HepG2 (cell line): ENCODE results near the gene SASH3. TPM values are rescaled to one million over a fixed set of nuclear protein-coding genes. Genes with fewer than 3 reads are reported as not detected.

Experiments used
- ARID5B ChIP-seq: IDR thresholded peaks from 2 replicates; pipeline ENCODE4 v1.4.0; 2020; ENCODE audit warnings: mild to moderate bottlenecking, missing genetic modification reagents
- DMAP1 ChIP-seq: IDR thresholded peaks from 2 replicates; pipeline ENCODE4 v1.6.1; 2016
- HNRNPH1 ChIP-seq: fragments of 200-400 bp; formaldehyde crosslinking; optimal IDR thresholded peaks from 2 replicates; pipeline ENCODE3; 2017; ENCODE audit warnings: mild to moderate bottlenecking, low read depth, low read length
- KLF6 ChIP-seq: IDR thresholded peaks from 2 replicates; pipeline ENCODE4 v1.8.0; 2016; ENCODE audit warnings: missing biosample characterization, missing genetic modification reagents
- NCOA2 ChIP-seq: sonication (generic); formaldehyde crosslinking; IDR thresholded peaks from 2 replicates; pipeline ENCODE4 v1.8.0; 2022; ENCODE audit warnings: inconsistent platforms
- NR2C2 ChIP-seq: sonication (generic); formaldehyde crosslinking; IDR thresholded peaks from 2 replicates; pipeline ENCODE4 v1.4.0; 2020; ENCODE audit warnings: missing genetic modification reagents, mild to moderate bottlenecking, moderate library complexity, borderline replicate concordance
- POLR2G ChIP-seq: fragments of 200-400 bp; formaldehyde crosslinking; IDR thresholded peaks from 2 replicates; pipeline ENCODE4 v1.6.1; 2018; ENCODE audit warnings: mild to moderate bottlenecking, low read depth, low read length, moderate library complexity
- SNAPC4 ChIP-seq: sonication (generic); formaldehyde crosslinking; IDR thresholded peaks from 2 replicates; pipeline ENCODE4 v1.4.0; 2020; ENCODE audit warnings: mild to moderate bottlenecking, missing genetic modification reagents
- THAP11 ChIP-seq: IDR thresholded peaks from 2 replicates; pipeline ENCODE4 v1.6.1; 2016; ENCODE audit warnings: missing biosample characterization, missing genetic modification reagents
- ZMYM2 ChIP-seq: sonication (generic); formaldehyde crosslinking; IDR thresholded peaks from 2 replicates; pipeline ENCODE4 v1.8.0; 2022; ENCODE audit warnings: mild to moderate bottlenecking, missing genetic modification reagents
- ZNF142 ChIP-seq: sonication (generic); formaldehyde crosslinking; IDR thresholded peaks from 2 replicates; pipeline ENCODE4 v1.4.0; 2020; ENCODE audit warnings: missing genetic modification reagents
- ZNF160 ChIP-seq: sonication (generic); formaldehyde crosslinking; IDR thresholded peaks from 2 replicates; pipeline ENCODE4 v1.8.0; 2022; ENCODE audit warnings: mild to moderate bottlenecking, inconsistent platforms, missing genetic modification reagents
- polyA plus RNA-seq, 8 experiments: library from polyadenylated mRNA; depleted of rRNA in 3 of 8; stranded (reverse) in 7 of 8; unstranded in 1 of 8; fragments of >200 nt; fragmentation: Illumina TruSeq in 4 of 8; extraction: Trizol in 4 of 8; gene quantifications; 2 replicates each; pipeline versions ENCODE4 v1.2.1 to v1.2.3, GENCODE V29; 2011 to 2016; ENCODE audit warnings: low read depth in 4 of 8, missing spikeins in 1 of 8, mixed read lengths in 1 of 8; ENCODE audit not compliant: insufficient read depth in 1 of 8
- total RNA-seq, 5 experiments: library from RNA; depleted of rRNA; stranded (reverse); fragments of >200 nt; fragmentation: Illumina TruSeq; extraction: Trizol; gene quantifications; 2 replicates each; pipeline ENCODE4 v1.2.3, GENCODE V29; 2016; ENCODE audit warnings: low read depth in 1 of 5

Gene SASH3
- total and polyA plus RNA-seq, 2 of the 13 experiments (the other 11 are each of a cell fraction or from before 2014, with no cell fraction given): 0.08 TPM; not detected in 1

GRCh38 chrX:129825746-129826505, 46.2 kb downstream of the SASH3 start (continued):
- TF ChIP-seq SNAPC4 (CRISPR knock-in tag) (no peak), NR2C2 (CRISPR knock-in tag) (peak; percentile 50; the same call in 1 of the 2 replicates), HNRNPH1 (no peak), THAP11 (CRISPR knock-in tag) (0 out of 2 replicates have a peak, but pooled peaks have one; percentile 20), KLF6 (no peak), POLR2G (no peak), NCOA2 (CRISPR knock-in tag) (0 out of 2 replicates have a peak, but pooled peaks have one; percentile 17), ZNF142 (CRISPR knock-in tag) (no peak), ARID5B (peak; percentile 55; the same call in 1 of the 2 replicates), ZMYM2 (no peak), ZNF160 (CRISPR knock-in tag) (no peak), DMAP1 (CRISPR knock-in tag) (peak; percentile 53; the same call in 1 of the 2 replicates)
